HG03469 (cell line): ENCODE results near the gene RMND5B.
A peak's percentile ranks its signal among the peaks of the same experiment; 100 is the strongest.
"Not testable (repeated sequence)": the region's sequence is repeated elsewhere in the genome, so short reads cannot be mapped to it uniquely, and the experiment has no call there.

Experiments
- ATAC-seq: cut with Tn5 transposase; IDR thresholded peaks from one replicate; pipeline ENCODE4 v1.9.1; 2021; ENCODE audit warnings: mild to moderate bottlenecking, moderate library complexity, moderate number of reproducible peaks; ENCODE audit not compliant: unreplicated experiment

The RMND5B gene

DNA sequence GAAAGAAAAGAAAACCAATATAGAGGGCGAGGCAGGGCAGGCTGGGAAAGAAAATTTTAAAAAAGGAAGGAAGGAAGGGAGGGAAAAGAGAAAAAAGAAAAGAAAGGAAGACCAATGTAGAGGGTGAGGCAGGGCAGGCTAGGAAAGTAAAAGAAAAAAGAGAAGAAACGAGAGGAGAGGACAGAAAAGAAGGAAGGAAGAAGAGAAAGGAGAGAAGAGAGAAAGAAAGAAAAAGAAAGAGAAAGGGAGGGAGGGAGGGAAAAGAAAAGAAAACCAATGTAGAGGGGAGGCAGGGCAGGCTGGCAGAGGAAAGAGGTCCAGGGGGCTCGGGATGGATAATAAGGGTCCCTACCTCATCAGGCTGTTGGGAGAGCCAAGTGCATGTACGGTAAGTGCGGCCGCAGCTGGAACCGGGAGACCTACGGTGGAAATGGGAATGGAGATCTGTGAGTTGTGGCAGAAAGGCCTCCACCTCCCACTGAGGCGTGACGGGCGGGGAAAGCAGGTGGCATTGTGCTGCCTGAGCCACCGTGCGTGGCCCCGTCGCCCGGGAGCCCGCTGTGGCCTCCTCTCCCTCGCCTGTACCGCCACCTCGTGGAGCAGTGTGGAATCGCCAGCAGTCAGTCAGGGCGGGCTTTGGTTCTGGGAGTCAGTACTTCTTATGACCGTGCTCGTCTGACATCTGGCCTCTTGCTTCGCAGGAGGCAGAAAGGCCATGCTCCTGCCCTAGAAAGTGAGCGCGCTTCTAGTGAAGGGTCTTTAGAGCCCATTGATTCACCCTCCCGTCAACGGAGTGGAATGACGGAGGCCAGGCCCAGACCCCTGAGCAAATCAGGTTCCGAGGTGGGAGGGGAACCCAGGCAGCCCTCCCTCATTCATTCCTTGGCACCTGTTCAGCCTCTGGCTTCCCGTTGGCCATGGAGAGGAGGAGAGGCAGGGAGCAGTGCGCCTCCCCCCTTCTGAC, 33.2 kb downstream of the RMND5B start:
- peak; percentile 64 for ATAC-seq

DNA sequence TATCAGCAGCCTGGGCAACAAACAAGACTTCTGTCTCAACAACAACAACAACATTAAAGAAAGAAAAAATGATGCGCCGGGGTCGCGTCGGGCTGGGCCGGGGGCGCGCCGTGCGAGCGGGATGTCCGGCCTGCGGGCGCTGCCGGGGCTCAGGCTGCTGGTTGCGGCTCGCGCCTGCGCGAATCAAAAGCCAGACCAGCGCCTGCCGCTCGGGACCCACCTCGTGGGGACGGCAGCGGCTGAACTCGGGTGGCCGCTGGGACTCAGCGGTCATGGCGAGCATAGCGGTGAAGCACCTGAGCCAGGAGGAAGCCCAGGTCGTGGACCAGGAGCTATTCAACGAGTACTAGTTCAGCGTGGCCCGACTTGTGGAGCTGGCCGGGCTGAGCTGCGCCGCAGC, 34.8 kb downstream of the RMND5B start:
- ATAC-seq: no peak

DNA sequence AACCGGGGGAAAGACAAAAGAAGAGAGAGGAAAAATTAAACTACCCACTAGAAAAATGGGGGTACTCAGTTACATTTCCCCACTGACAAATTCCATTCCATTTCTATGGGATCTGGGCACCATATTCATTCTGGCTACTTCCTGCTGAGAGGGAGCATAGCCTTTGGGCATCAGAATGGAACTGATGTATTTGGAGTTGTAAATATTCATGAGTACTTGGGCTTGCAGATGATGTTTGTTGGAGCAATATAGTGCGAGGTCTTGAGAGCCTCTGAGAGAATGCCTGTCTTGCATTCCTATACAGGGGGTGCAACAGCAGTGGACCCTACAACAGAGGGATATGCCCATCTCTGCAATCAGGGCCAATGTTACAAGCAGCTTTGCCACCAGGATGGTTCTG, 39.6 kb downstream of the RMND5B start:
- no peak for ATAC-seq

DNA sequence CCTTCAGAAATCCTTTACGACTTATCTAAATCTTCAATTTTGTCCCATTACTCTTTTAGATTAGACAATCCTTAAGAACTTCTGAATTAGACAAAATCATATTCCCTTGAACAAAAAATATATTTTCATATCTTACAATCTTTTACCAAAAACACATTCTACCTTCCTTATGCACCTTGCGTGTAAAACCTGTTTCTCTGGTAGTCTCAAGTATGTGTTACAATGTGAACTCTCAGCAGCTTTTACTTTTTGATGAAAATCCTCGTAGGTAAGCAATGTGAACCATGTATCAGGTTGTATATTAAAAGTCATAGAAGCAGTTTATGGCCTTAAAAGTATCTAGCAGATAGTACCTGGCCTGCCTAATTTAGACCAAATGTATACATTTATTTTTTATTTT, 43.6 kb downstream of the RMND5B start:
- ATAC-seq: no peak

DNA sequence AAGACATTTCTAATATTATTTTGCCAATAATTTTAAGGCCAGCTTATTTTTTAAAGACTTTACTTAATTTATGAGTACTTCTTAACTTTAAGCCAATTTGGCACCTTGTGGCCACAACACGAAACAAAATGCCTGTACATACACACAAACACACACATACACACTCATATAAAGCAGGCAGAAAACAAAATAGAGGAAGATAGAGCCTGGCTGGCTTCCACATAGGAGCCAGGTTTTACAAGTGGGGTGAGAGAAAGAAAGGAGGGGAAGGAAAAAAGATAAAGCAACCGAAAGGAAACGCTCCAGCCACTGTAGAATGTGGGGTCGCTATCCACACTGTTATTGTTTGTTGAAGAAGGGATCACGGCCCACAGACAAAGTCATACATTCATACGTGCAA, 46.0 kb downstream of the RMND5B start:
- no peak for ATAC-seq

DNA sequence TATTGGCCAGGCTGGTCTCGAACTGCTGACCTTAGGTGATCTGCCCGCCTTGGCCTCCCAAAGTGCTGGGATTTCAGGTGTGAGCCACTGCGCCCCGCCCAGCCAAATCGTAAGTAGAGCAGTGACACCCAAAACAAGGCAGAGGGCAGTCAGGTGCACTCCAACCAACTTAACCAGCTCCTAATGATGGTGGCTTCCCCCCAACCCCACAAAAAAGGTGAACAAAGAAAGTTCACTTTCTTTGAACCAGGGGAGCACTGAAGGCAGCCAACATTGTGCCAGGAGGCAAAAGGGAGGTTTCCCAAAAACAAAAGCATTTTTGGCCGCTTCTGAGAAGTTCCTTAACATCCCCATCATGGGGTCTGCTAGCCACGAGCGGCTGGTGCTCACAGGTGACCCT, 46.8 kb downstream of the RMND5B start:
- ATAC-seq: no peak

DNA sequence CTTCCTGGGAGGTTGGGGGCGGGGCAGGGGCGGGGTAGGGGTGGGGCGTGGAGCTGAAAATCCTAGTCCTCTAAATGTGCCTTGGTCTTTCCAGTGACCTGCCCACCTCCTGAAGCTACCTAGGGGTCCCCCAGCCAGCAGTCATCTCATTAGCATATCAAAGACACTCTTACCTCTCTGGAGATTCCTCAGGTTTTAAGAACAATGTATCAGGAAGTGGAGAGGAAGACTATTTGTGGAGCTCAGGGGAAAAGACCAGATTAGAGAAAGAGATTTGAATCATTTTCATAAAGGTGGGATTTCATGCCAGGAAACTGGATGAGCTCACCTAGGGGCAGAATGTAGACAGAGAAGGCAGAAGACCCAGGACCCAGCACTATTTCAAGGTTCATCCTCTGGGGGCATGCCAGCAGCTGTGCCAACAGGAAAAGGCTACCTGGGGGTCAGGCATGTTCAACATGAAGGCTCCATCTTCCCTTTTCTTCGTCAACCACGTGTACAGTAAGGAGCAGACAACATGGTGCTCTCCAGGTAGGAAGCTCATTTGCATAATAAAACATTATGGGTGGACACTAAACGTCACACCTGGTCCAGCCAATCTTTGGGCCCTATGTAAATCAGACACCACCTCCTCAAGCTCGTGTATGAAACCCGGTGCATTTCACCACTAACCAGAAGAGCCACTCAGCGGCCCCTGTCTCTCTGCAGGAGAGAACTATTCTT, 49.5 kb downstream of the RMND5B start:
- ATAC-seq: no peak

DNA sequence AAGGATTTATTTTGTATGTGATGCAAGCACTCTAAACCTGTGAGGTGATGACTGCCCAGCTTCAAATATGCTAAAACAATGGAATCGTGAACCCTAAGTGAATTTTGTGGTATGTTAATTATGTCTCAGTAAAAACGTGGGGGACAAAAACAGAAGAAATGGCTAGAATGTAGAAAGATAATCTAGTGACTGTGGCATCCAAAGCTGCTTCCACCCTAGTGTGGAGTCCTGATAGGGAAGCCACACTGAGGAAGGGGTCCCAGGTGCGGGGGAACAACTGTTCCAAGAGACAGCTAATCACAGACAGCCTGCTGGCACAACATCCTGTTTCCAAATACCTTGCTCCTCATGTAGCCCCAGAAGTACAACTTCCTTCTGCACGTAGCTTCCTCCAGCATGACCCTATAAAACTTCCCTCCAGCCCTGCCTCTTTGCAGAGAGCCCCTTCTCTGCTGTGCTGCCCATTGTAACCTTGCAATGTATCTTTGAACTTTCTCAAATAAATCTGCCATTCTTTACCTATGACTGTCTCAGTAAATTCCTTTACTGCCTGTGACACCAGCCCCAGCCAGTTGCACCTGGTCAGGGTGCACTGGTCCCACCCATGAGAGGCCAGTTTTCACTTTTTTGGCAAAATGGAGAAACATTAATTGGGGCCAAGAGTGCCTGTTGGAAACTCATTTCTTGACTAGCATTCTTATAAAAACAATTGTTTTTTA, 51.5 kb downstream of the RMND5B start:
- ATAC-seq: no peak

DNA sequence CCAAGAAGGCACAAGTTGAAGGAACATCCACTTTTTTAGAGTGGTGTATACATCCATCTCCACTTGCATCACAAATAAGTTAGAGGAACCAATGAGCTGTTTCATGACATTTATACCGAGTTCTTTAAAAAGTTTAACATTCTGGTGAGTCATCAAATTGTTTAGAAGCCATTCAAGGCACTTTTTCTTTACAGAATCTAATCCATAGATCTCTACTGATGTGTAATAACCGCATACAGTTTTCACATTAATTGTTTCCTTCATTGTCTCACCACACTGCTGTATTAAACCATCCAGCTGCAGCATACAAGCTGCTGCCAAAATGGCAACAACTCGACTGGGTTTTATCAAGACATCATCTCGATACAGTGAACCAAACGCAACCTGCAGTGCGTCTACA, 55.6 kb downstream of the RMND5B start:
- no peak for ATAC-seq

DNA sequence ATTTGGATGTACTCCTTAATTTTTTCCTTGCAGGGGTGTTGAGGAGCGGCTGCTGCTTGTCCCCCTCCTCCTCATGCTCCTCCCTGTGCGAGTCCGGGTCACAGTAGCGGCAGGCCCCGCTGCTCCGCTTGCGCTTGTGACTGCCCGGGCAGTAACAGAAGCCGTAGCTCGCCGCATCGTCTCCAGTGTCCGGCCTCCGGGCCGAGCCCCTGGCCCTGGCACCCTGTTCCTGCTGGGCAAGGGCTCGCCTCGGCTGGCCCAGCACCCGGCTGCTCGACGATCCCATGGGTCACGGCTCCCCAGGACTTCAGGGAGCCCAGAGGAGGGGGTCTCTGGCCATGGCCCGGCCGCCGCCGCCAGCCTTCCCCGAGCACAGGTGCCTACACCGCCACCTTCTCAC, 56.2 kb downstream of the RMND5B start, which contains the start of gene GMCL2:
TSS of gene GMCL2 (minus strand) at position 358 of the 400 bp plus-strand sequence. CDS start at position 286, 72 bp downstream.
- ATAC-seq: no peak

DNA sequence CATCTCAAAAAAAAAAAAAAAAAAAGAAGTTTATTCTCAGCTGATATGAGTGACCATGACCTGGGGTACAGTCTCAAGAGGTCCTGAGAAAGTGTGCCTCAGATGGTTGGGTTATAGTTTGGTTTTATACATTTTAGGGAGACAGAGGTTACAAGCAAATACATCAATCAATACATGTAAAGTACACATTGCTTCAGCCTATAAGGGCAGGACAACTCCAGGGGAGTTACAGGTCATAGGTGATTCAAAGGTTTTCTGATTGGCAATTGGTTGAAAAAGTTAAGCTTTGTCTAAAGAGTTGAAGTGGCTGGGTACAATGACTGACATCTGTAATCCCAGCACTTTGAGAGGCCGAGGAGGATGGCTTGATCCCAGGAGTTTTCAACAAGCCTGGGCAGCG, 58.6 kb downstream of the RMND5B start:
- ATAC-seq: no peak

DNA sequence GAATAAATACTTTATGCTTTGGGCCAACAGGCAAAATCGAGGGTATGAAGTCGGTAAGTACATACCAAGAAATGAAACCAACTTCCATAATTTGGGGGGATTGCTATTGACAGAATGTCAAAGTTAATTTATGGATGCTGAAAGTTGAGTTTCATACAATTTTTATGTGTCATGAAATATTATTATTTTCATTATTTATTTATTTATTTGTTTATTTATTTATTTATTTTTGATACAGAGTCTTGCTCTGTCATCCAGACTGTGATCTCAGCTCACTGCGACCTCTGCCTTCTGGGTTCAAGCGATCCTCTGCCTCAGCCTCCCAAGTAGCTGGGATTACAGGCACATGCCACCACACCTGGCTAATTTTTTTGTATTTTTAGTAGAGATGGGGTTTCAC, 60.8 kb downstream of the RMND5B start:
- no peak for ATAC-seq

DNA sequence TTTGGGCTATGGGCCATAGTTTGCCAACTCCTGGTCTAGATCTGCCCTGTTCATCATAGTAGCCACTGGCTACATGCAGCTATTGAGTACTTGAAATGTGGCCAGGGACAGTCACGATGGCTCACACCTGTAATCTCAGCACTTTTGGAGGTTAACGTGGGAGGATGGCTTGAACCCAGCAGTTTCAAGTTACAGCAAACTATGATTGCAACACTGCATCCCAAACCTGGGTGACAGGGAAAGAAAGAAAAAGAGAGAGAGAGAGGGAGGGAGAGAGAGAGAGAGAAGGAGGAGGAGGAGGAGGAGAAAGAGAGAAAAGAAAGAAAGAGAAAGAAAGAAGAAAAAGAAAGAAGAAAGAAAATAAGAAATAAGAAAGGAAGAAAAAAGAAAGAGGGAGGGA, 61.4 kb downstream of the RMND5B start:
- ATAC-seq: no peak

DNA sequence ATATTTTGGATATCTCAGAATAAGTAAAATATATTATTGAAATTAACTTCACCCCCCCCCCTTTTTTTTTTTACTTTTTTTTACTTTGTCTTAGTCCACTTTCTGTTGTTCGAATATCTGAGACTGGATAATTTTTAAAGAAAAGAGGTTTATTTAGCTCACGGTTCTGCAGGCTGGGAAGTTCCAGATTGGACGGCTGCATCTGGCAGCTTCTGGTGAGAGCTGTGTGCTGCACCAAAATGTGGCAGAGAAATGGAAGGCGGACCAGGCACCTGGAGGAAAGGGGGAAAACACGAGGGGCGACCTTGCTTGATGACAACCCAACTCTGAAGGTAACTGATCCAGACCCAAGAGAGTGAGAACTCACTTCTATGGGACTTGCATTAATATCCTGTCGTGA, 62.0 kb downstream of the RMND5B start:
- no peak for ATAC-seq

DNA sequence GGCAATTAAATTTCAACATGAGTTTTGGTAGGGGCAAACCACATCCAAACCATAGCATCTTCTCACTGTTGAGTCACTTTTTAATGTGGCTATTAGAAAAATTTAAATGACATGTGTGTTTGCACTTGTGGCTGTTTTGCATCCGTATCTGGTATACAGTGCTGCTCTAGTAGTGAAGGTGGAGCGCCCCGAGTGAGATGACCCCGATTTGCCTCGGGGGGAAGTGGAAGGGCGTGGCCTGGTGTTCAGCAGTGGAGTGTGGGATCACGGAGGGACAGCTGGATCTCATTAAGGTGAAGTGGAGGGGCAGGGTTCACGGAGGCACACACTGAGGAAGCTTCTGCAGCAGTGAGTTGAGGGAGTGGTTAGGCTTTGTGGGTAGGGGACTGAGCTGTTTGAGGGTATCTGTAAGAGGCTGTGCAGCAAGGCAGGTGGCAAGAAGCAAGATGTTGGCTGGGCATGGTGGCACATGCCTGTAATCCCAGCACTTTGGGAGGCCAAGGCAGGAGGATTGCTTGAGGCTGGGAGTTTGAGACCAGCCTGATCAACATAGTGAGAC, 62.5 kb downstream of the RMND5B start:
- ATAC-seq: no peak

DNA sequence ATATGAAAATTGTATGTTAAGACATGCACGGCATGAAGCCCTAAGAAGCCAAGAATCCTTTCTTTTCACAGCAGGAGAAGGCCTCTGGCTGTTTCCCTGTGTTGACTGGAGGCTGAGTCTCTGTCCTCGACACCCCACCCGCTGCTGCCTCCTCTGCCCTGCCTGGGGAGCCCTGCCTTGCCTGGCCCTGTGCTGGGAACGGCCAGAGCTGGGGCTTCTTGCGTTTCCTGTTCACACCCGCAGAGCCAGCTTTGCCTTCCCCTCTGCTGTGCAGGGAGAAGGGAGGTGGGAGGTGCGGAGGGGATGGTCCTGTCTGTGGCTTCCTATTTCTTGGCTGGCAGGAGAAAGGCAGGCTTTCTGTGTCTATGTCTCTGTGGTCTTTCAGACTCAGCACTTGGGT, 63.2 kb downstream of the RMND5B start:
- no peak for ATAC-seq

DNA sequence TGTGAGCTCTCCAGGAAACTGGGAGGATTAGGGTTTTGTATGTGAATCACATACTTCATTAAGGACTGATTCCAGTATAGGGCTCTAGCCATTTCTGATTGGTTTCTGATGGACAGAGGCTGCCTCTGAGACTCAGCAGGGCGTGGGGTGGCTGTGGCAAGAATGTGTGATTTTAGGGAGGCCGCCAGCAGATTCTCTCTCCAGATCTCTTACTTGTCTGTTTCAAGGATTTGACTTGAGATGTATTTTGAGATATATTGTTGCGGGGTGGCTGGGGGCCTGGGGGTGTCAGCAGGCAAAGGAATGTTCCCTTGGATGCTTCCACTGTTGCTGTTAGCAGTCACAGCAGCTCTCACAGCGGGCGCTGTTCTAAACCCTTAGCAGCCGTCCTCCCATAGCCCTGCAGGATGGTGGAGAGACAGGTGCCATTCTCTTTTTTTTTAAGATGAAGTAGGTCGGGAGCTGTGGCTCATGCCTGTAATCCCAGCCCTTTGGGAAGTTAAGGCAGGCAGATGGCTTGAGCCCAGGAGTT, 65.5 kb downstream of the RMND5B start:
- ATAC-seq: no peak

DNA sequence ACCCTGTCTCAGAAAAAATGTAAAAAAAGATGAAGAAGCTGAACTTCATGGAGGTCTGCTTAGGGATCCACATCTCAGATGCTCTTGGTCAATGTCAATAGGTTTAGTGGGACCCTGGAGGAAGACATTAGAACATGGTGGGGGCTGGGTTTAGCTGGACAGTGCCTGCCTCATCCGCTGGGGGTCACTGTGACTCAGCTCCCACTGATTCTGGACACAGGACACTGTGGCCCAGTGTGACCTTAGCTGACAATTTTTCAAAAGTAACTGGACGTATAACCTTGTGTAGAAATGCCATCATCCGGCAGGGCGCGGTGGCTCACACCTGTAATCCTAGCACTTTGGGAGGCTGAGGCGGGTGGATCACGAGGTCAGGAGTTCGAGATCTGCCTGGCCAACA, 66.2 kb downstream of the RMND5B start:
- ATAC-seq: no peak

DNA sequence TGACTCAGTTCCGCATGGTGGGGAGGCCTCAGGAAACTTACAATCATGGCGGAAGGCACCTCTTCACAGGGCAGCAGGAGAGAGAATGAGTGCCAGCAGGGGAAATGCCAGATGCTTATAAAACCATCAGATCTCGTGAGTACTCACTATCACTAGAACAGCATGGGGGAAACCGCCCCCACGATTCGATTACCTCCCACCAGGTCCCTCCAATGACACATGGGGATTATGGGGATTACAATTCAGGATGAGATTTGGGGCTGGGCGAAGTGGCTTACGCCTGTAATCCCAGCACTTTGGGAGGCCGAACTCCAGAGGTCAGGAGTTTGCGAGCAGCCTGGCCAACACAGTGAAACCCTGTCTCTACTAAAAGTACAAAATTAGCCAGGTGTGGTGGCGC, 67.3 kb downstream of the RMND5B start:
- ATAC-seq: not testable (repeated sequence)

DNA sequence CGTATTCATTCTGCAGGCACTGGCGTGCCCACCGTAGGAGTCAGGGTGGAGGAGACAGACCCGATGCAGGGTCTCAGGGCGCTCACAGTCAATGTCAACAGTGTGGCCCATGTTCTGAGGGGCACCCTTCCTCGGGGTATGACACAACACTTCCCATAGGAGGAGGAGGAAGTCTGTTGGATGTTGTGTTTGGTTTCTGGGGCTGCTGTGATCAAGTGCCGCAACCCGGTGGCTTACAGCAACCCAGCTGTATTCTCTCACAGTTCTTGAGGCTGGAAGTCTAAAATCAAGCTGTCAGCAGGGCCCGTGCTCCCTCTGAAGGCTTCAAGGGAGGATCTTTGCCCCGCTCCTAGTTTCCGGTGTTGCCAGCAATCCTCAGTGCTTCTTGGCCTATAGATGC, 67.9 kb downstream of the RMND5B start:
- no peak for ATAC-seq
